Measurements from ENCODE around the gene SLC2A13.
"Not testable (repeated sequence)": the region's sequence is repeated elsewhere in the genome, so short reads cannot be mapped to it uniquely, and the experiment has no call there.

Gene SLC2A13

GRCh38 chr12:39798429-39798828, 307.5 kb downstream of the SLC2A13 start:
- DNase-seq (ENCODE audit: insufficient read length) (no peak), FAIRE-seq (no peak)
- TF ChIP-seq POLR2A (IDR thresholded peaks at IDR 0.05; ENCODE audit: low read depth, low read length) (no peak), TAF1 (IDR thresholded peaks at IDR 0.05; ENCODE audit: borderline replicate concordance, low read depth, low read length) (no peak), POLR2AphosphoS5 (IDR thresholded peaks at IDR 0.05; ENCODE audit: low read depth, low read length) (no peak)

GRCh38 chr12:39795481-39795880, 310.4 kb downstream of the SLC2A13 start:
- FAIRE-seq, result no peak
- TF ChIP-seq POLR2A (IDR thresholded peaks at IDR 0.05; ENCODE audit: low read depth, low read length) (no peak), TAF1 (IDR thresholded peaks at IDR 0.05; ENCODE audit: borderline replicate concordance, low read depth, low read length) (no peak), POLR2AphosphoS5 (IDR thresholded peaks at IDR 0.05; ENCODE audit: low read depth, low read length) (no peak)
- DNase-seq (ENCODE audit: insufficient read length), result no peak

GRCh38 chr12:39792938-39793337, 312.9 kb downstream of the SLC2A13 start:
- FAIRE-seq (no peak), DNase-seq (ENCODE audit: insufficient read length) (no peak)
- no peak for TF ChIP-seq POLR2A (IDR thresholded peaks at IDR 0.05; ENCODE audit: low read depth, low read length)
- TF ChIP-seq TAF1 (IDR thresholded peaks at IDR 0.05; ENCODE audit: borderline replicate concordance, low read depth, low read length), result no peak
- no peak for TF ChIP-seq POLR2AphosphoS5 (IDR thresholded peaks at IDR 0.05; ENCODE audit: low read depth, low read length)

- TF ChIP-seq TAF1 (IDR thresholded peaks at IDR 0.05; ENCODE audit: borderline replicate concordance, low read depth, low read length), result no peak
- TF ChIP-seq POLR2AphosphoS5 (IDR thresholded peaks at IDR 0.05; ENCODE audit: low read depth, low read length), result no peak
- TF ChIP-seq POLR2A (IDR thresholded peaks at IDR 0.05; ENCODE audit: low read depth, low read length), result no peak
- no peak for FAIRE-seq
- DNase-seq (ENCODE audit: insufficient read length), result no peak
Measured at GRCh38 chr12:39788239-39788638, 317.6 kb downstream of the SLC2A13 start.

GRCh38 chr12:39785814-39786213, 320.1 kb downstream of the SLC2A13 start:
- not testable (repeated sequence) for DNase-seq (ENCODE audit: insufficient read length); FAIRE-seq

- FAIRE-seq (no peak), DNase-seq (ENCODE audit: insufficient read length) (no peak)
- no peak for TF ChIP-seq POLR2AphosphoS5 (IDR thresholded peaks at IDR 0.05; ENCODE audit: low read depth, low read length)
- no peak for TF ChIP-seq POLR2A (IDR thresholded peaks at IDR 0.05; ENCODE audit: low read depth, low read length)
Measured at GRCh38 chr12:39782026-39782545, 323.8 kb downstream of the SLC2A13 start.

GRCh38 chr12:39780913-39781446, 324.9 kb downstream of the SLC2A13 start:
- DNase-seq (ENCODE audit: insufficient read length) (no peak), FAIRE-seq (no peak)
- no peak for TF ChIP-seq POLR2A (IDR thresholded peaks at IDR 0.05; ENCODE audit: low read depth, low read length)
- no peak for TF ChIP-seq POLR2AphosphoS5 (IDR thresholded peaks at IDR 0.05; ENCODE audit: low read depth, low read length)
- TF ChIP-seq TAF1 (IDR thresholded peaks at IDR 0.05; ENCODE audit: borderline replicate concordance, low read depth, low read length), result no peak

- FAIRE-seq, result no peak
- DNase-seq (ENCODE audit: insufficient read length), result no peak
- TF ChIP-seq POLR2AphosphoS5 (IDR thresholded peaks at IDR 0.05; ENCODE audit: low read depth, low read length) (no peak), POLR2A (IDR thresholded peaks at IDR 0.05; ENCODE audit: low read depth, low read length) (no peak), TAF1 (IDR thresholded peaks at IDR 0.05; ENCODE audit: borderline replicate concordance, low read depth, low read length) (no peak)
Measured at GRCh38 chr12:39780411-39780912, 325.4 kb downstream of the SLC2A13 start.

GRCh38 chr12:39779768-39780340, 326.0 kb downstream of the SLC2A13 start:
- TF ChIP-seq POLR2A (IDR thresholded peaks at IDR 0.05; ENCODE audit: low read depth, low read length), result no peak
- TF ChIP-seq POLR2AphosphoS5 (IDR thresholded peaks at IDR 0.05; ENCODE audit: low read depth, low read length), result no peak
- no peak for TF ChIP-seq TAF1 (IDR thresholded peaks at IDR 0.05; ENCODE audit: borderline replicate concordance, low read depth, low read length)
- FAIRE-seq (no peak), DNase-seq (ENCODE audit: insufficient read length) (no peak)

GRCh38 chr12:39777465-39777864, 328.4 kb downstream of the SLC2A13 start:
- no peak for TF ChIP-seq POLR2AphosphoS5 (IDR thresholded peaks at IDR 0.05; ENCODE audit: low read depth, low read length)
- no peak for TF ChIP-seq POLR2A (IDR thresholded peaks at IDR 0.05; ENCODE audit: low read depth, low read length)
- no peak for DNase-seq (ENCODE audit: insufficient read length)
- no peak for FAIRE-seq

- TF ChIP-seq TAF1 (IDR thresholded peaks at IDR 0.05; ENCODE audit: borderline replicate concordance, low read depth, low read length), result no peak
- TF ChIP-seq POLR2A (IDR thresholded peaks at IDR 0.05; ENCODE audit: low read depth, low read length), result no peak
- TF ChIP-seq POLR2AphosphoS5 (IDR thresholded peaks at IDR 0.05; ENCODE audit: low read depth, low read length), result no peak
- DNase-seq (ENCODE audit: insufficient read length) (no peak), FAIRE-seq (no peak)
Measured at GRCh38 chr12:39773266-39773665, 332.6 kb downstream of the SLC2A13 start.

GRCh38 chr12:39772821-39773259, 333.0 kb downstream of the SLC2A13 start:
- TF ChIP-seq POLR2A (IDR thresholded peaks at IDR 0.05; ENCODE audit: low read depth, low read length) (no peak), POLR2AphosphoS5 (IDR thresholded peaks at IDR 0.05; ENCODE audit: low read depth, low read length) (no peak), TAF1 (IDR thresholded peaks at IDR 0.05; ENCODE audit: borderline replicate concordance, low read depth, low read length) (no peak)
- DNase-seq (ENCODE audit: insufficient read length), result no peak
- FAIRE-seq, result no peak
